Ovary (tissue), 9 donors: ENCODE measurements around the gene OGFOD3. TPM values are rescaled to one million over a fixed set of nuclear protein-coding genes. Genes with fewer than 3 reads are reported as not detected.

Experiments
- DNase-seq, 5 donors: peaks; one replicate each; pipeline ENCODE4 v3.0.0-alpha.2; 2019 to 2020
- H3K27ac ChIP-seq, 2 donors: fragments of 200-600 bp; one replicate each; pipeline versions ENCODE4 v1.5.1 to v1.8.0; 2019 to 2022
- H3K27me3 ChIP-seq: fragments of 200-600 bp; one replicate; pipeline ENCODE4 v1.8.0; 2022
- H3K36me3 ChIP-seq: fragments of 200-600 bp; sonication (generic); one replicate; pipeline ENCODE4 v1.5.1; 2019
- H3K4me1 ChIP-seq: one replicate; pipeline ENCODE4 v1.8.1; 2013; ENCODE audit warnings: mild to moderate bottlenecking, moderate library complexity; ENCODE audit not compliant: insufficient read depth
- H3K4me3 ChIP-seq: fragments of 200-600 bp; sonication (generic); one replicate; pipeline ENCODE4 v1.5.1; 2017
- H3K9me3 ChIP-seq, 2 donors: fragments of 200-600 bp in 1 of 2; sonication (generic) in 1 of 2; one replicate each; pipeline versions ENCODE4 v1.5.1 to v1.8.1; 2013 to 2019; ENCODE audit warnings: mild to moderate bottlenecking in 1 of 2, moderate library complexity in 1 of 2
- CTCF ChIP-seq, 3 donors: fragments of 450-650 bp in 2 of 3; fragments of 200-600 bp in 1 of 3; IDR thresholded peaks; one replicate each; pipeline versions ENCODE4 v1.5.1 to v1.8.0; 2016 to 2022; ENCODE audit warnings: antibody characterized with exemption in 3 of 3, mild to moderate bottlenecking in 1 of 3
- EP300 ChIP-seq: sonication (generic); formaldehyde crosslinking; IDR thresholded peaks from one replicate; pipeline ENCODE4 v1.6.1; 2017; ENCODE audit warnings: antibody characterized with exemption
- POLR2A ChIP-seq: fragments of 450-650 bp; IDR thresholded peaks from one replicate; pipeline ENCODE4 v1.6.1; 2017; ENCODE audit warnings: antibody characterized with exemption, mild to moderate bottlenecking, moderate library complexity
- WGBS, 3 donors: extraction: QIAGEN DNeasy Blood & Tissue Kit in 1 of 3; methylation state at CpG; one replicate each; pipeline versions ENCODE4 v1.1.5 to v1.1.7; 2013 to 2017; 5-methylcytosine and 5-hydroxymethylcytosine counted together
- intact Hi-C, 4 donors: fragments of 100-400 bp; cut with DNase I; formaldehyde crosslinking; loops; one replicate each; pipeline versions ENCODE4 v1.11.0 to v1.15.1; 2022 to 2023
- polyA plus RNA-seq, 2 donors: library from polyadenylated mRNA; stranded (reverse); fragments of 200-250 nt in 1 of 2; fragments of 350-450 nt in 1 of 2; fragmentation: Illumina TruSeq in 1 of 2; extraction: RNeasy Lipid Tissue Mini Kit (QIAGEN cat#74804) in 1 of 2; gene quantifications; one replicate each; pipeline ENCODE4 v1.2.3, GENCODE V29; 2013 to 2014
- total RNA-seq, 7 donors: library from RNA; depleted of rRNA in 2 of 7; stranded (reverse); fragments of >200 nt in 2 of 7; fragmentation: NEBNext Ultra II Directional in 3 of 7; extraction: Animal tissue kit (Norgen Biotek cat#: 25700) in 3 of 7; gene quantifications; one replicate each; pipeline versions ENCODE4 v1.1.0 to v1.2.4, GENCODE V29; 2016 to 2023
- donor health status: DM: no; HTN: no; CAD: no; lungs with moderate emphysema.
- donor health status: DM: no; HTN: no; CAD: no.
- donor health status: Bipolar disorder and iron deficiency.
- donor health status: DM: yes; HTN: yes; CAD: no.
- donor health status: DM: no; HTN: no; CAD: no.
- donor health status: DM: yes; HTN: yes; CAD: no.

OGFOD3 gene
- total and polyA plus RNA-seq, 9 donors = 14.4 to 37.8 (median 29.4) TPM

DNA sequence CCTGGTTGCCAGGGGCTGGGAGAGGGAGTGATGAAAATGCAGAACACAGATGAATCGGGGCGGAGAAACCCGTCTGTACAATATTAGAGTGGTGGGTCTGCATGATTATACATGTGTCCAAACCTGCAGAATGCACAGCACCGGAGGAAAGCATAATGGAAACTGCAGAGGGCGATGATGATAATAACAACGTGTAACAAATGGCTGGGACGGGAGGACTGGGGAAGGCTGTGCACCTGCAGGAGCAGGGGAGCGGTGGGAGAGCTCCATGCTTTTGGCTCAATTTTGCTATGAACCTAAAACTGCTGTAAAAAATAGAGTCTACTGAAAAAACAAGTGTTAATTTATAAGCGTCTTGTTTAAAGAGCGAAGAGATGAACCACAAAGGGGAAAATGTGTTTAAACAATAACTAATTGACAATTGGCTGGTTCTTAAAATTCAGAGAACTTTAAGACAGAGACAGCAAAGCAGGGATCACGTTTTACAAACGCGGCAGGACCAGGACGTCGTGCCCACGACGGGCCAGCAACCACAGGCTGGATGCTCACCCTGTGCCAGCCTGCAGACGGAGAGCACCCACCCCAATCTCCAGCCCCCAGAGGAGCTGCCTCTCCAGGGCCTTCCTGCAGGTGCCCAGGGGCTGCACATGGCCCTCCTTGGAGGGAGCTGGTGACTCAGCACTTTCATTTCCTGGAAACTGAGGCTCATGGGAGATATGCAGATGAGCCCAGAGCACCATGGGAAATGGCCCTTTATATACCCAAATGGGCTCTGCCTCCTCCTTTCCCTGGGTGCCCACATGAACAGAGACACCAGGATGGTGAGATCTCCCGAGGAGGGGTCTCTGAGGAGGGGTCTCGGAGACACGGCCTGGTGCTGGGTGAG lies 59.7 kb downstream of the OGFOD3 start, which contains the start of gene TEX19:
TSS of gene TEX19 (plus strand) at position 783 of the 886 bp plus-strand sequence. CDS start 2,904 bp downstream, outside the sequence.
- DNase-seq = no peak
- intact Hi-C loops = loop anchor here in 3 of 4 donors (10.0 kb wide), 4 partner anchors 56 to 416 kb away; partner anchors contain the start of genes HEXD (in 1 of the 3) and OGFOD3 (in 1 of the 3)
- TF ChIP-seq EP300 (no peak), CTCF (IDR thresholded peaks at IDR 0.05) (no peak)
- Histone ChIP-seq H3K9me3 (no peaks in the 10 kb centered on the region), H3K4me3 (no peak within 1 kb of the TSS), H3K4me1 (no peaks in the 10 kb centered on the region), H3K27ac (no peak within 1 kb of the TSS), H3K36me3 (no peaks in the 10 kb centered on the region), H3K27me3 (no peaks in the 10 kb centered on the region)
- WGBS, 3 donors = 47 to 56% (median 52%) methylated on average over 21 of the region's 21 CpGs

- no peaks in the 10 kb centered on the region for H3K4me1 ChIP-seq
- no peak overlapping the region for H3K4me3 ChIP-seq
- H3K9me3 ChIP-seq = no peaks in the 10 kb centered on the region
- intact Hi-C loops = loop anchor here in 3 of 4 donors (10.0 kb wide), 4 partner anchors 57 to 417 kb away; partner anchors contain the start of genes HEXD (in 1 of the 3) and OGFOD3 (in 1 of the 3)
- WGBS, 3 donors = 63 to 75% (median 69%) methylated on average over 1 to 2 of the region's 2 CpGs
- DNase-seq = no peak
- H3K36me3 ChIP-seq = no peaks in the 10 kb centered on the region
- no peak overlapping the region for H3K27ac ChIP-seq
- H3K27me3 ChIP-seq = no peaks in the 10 kb centered on the region
- TF ChIP-seq EP300 (no peak), POLR2A (no peak)
Measured at GRCh38 chr17:82357394-82357793, 61.0 kb downstream of the OGFOD3 start.

DNA sequence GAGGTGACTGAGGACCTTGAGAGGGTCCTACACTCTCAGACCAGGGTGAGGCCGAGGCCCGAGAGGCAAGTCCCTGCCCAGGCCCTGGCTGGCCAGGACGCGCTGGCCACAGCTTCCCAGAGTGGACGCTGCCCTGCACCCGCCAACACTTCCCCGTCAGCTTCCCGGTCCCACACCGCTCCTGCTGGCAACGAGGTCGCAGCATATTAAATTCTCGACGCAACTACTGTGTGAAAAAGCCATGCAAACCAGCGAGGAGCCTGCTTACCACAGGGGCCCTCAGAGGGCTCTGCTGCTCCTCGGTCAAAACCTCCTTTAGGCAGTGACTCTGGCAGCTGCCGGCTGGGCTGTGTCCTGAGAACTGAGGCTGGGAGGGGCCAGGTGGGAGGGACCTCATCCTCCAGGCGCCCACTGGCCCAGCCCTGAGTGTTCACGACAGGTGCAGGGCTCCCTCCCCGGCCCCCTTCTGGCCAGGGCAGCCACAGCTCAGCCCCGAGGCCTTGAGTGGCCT lies 61.5 kb downstream of the OGFOD3 start:
- H3K27me3 ChIP-seq = no peaks in the 10 kb centered on the region
- no peak for TF ChIP-seq CTCF (IDR thresholded peaks at IDR 0.05)
- TF ChIP-seq POLR2A = no peak
- TF ChIP-seq EP300 = no peak
- no peaks in the 10 kb centered on the region for H3K9me3 ChIP-seq
- H3K36me3 ChIP-seq = no peaks in the 10 kb centered on the region
- 46 to 62% (median 50%) methylated on average over 19 to 20 of the region's 20 CpGs for WGBS, 3 donors
- H3K4me1 ChIP-seq = no peaks in the 10 kb centered on the region
- no peak overlapping the region for H3K4me3 ChIP-seq
- DNase-seq = no peak
- H3K27ac ChIP-seq = no peak overlapping the region
- intact Hi-C loops = loop anchor here in 3 of 4 donors (10.0 kb wide), 4 partner anchors 58 to 418 kb away; partner anchors contain the start of genes HEXD (in 1 of the 3) and OGFOD3 (in 1 of the 3)

DNA sequence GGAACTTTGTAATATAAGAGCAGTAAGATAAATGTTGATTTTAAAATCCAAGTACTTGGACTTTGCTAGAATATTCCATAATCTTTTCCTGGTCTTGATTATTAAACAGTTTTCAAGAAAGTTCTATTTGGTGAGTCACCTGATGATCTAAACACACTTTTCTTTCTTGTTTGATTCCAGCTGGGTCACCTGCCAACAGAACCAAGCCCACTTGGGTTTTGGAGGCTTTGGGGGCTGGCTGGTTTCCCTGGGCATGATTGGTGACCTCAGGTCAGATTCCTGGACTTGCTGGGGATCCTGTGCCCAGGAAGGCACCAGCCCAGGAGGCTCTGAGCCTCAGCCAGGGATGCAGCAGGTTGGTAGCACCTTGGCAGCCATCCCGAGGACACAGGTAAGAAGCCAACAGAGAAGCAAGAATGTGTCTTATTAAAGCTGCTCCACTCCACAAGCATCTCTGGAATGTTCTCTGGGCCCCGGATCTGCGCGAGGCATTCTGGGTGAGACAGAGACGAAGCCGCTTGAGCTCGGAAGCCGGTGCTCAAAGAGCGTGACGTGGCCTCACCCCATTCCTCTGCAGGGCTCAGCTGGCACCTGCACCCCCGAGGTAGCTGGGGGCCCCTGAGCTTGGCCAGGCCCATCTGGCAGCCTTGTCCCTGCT lies 62.5 kb downstream of the OGFOD3 start:
- no peaks in the 10 kb centered on the region for H3K4me1 ChIP-seq
- no peaks in the 10 kb centered on the region for H3K36me3 ChIP-seq
- WGBS, 3 donors = 43 to 58% (median 46%) methylated on average over 11 of the region's 11 CpGs
- peak in 1 of 5 donors; percentile 14 for DNase-seq
- TF ChIP-seq POLR2A (no peak), CTCF (IDR thresholded peaks at IDR 0.05) (no peak), EP300 (no peak)
- H3K9me3 ChIP-seq = no peaks in the 10 kb centered on the region
- no peaks in the 10 kb centered on the region for H3K27me3 ChIP-seq
- intact Hi-C loops = loop anchor here in 3 of 4 donors (10.0 kb wide), 4 partner anchors 59 to 419 kb away; partner anchors contain the start of genes HEXD (in 1 of the 3) and OGFOD3 (in 1 of the 3)
- no peak overlapping the region for H3K4me3 ChIP-seq
- H3K27ac ChIP-seq = no peak overlapping the region
